Mesothelial cell of epicardium (in vitro differentiated cells): Measurements from ENCODE around the gene KDM2A. TPM values are rescaled to one million over a fixed set of nuclear protein-coding genes. Genes with fewer than 3 reads are reported as not detected.
A peak's percentile ranks its signal among the peaks of the same experiment; 100 is the strongest.

ENCODE experiments used
- DNase-seq, 2 experiments: peaks; one replicate each; pipeline ENCODE4 v3.0.0; 2021; ENCODE audit warnings: low spot score in 2 of 2; ENCODE audit not compliant: unreplicated experiment in 2 of 2
- H3K27ac Mint-ChIP-seq: 2 replicates; pipeline ENCODE4 v1.8.0; 2021; ENCODE audit warnings: mixed read lengths
- H3K27me3 Mint-ChIP-seq: 2 replicates; pipeline ENCODE4 v1.8.0; 2021; ENCODE audit warnings: low read depth, mixed read lengths
- H3K36me3 Mint-ChIP-seq: 2 replicates; pipeline ENCODE4 v1.8.0; 2021; ENCODE audit warnings: mixed read lengths
- H3K4me1 Mint-ChIP-seq: 2 replicates; pipeline ENCODE4 v1.8.0; 2021; ENCODE audit warnings: mixed read lengths
- H3K4me3 Mint-ChIP-seq: 2 replicates; pipeline ENCODE4 v1.8.0; 2021; ENCODE audit warnings: mild to moderate bottlenecking, moderate library complexity, mixed read lengths
- H3K9me3 Mint-ChIP-seq: 2 replicates; pipeline ENCODE4 v1.8.0; 2021; ENCODE audit warnings: mixed read lengths
- CTCF ChIP-seq: fragments of 200-600 bp; sonication (generic); IDR thresholded peaks from one replicate; pipeline ENCODE4 v1.5.0; 2021; ENCODE audit warnings: antibody characterized with exemption; ENCODE audit not compliant: unreplicated experiment
- total RNA-seq: library from RNA; stranded (reverse); gene quantifications from 3 replicates; pipeline ENCODE4 v1.2.1, GENCODE V29; 2021

KDM2A gene
- total RNA-seq, 1 donor from 2014 or later = 142 TPM

DNA sequence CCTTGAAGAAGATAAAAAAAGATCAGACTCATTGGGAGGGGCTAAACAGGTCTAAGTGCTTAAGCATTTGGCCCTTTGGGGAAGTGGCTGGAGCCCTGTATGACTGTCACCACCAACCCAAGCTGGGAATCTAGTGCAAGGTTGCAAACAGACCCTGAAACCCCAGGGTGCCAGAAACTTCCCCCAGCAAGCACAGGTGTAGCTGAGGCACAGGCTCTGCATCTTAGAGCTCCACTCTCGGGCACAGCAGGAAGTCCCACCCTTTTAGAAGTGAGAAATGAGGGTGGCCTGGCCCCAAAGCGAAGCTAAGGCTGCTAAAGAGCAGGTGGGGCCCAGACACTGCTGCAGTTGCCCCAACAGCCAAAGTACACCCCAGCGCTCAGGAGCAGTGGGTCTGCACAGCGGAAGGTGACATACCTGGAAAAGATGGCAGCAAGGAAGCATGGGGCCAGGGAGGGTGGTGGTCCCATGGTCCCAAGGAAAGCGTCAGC is 5.8 kb upstream of the KDM2A start:
- Mint-ChIP-seq H3K27me3 (no peaks in the 10 kb centered on the region), H3K4me3 (no peak overlapping the region), H3K4me1 (peaks cover 16% of the 10 kb centered on the region), H3K27ac (no peak overlapping the region), H3K9me3 (no peaks in the 10 kb centered on the region), H3K36me3 (no peaks in the 10 kb centered on the region)
- no peak for TF ChIP-seq CTCF
- no peak for DNase-seq

GRCh38 chr11:67114275-67114896 is 4.7 kb upstream of the KDM2A start:
- H3K9me3 Mint-ChIP-seq = no peaks in the 10 kb centered on the region
- no peak overlapping the region for H3K4me3 Mint-ChIP-seq
- no peak overlapping the region for H3K27ac Mint-ChIP-seq
- H3K27me3 Mint-ChIP-seq = no peaks in the 10 kb centered on the region
- H3K4me1 Mint-ChIP-seq = peaks cover 16% of the 10 kb centered on the region
- no peaks in the 10 kb centered on the region for H3K36me3 Mint-ChIP-seq
- no peak for TF ChIP-seq CTCF
- no peak for DNase-seq

- no peak for DNase-seq
- Mint-ChIP-seq H3K36me3 (no peaks in the 10 kb centered on the region), H3K4me3 (peak overlapping the region; percentile 16), H3K4me1 (peaks cover 27% of the 10 kb centered on the region), H3K27ac (peak overlapping the region; percentile 96), H3K9me3 (no peaks in the 10 kb centered on the region), H3K27me3 (no peaks in the 10 kb centered on the region)
- TF ChIP-seq CTCF = no peak
Measured at GRCh38 chr11:67116758-67117105, 2.3 kb upstream of the KDM2A start.

GRCh38 chr11:67117176-67117575 is 1.9 kb upstream of the KDM2A start:
- H3K27me3 Mint-ChIP-seq = no peaks in the 10 kb centered on the region
- peak overlapping the region; percentile 96 for H3K27ac Mint-ChIP-seq
- H3K4me3 Mint-ChIP-seq = peak overlapping the region; percentile 66
- H3K4me1 Mint-ChIP-seq = peaks cover 31% of the 10 kb centered on the region
- DNase-seq = no peak
- H3K9me3 Mint-ChIP-seq = no peaks in the 10 kb centered on the region
- no peak for TF ChIP-seq CTCF
- no peaks in the 10 kb centered on the region for H3K36me3 Mint-ChIP-seq

DNA sequence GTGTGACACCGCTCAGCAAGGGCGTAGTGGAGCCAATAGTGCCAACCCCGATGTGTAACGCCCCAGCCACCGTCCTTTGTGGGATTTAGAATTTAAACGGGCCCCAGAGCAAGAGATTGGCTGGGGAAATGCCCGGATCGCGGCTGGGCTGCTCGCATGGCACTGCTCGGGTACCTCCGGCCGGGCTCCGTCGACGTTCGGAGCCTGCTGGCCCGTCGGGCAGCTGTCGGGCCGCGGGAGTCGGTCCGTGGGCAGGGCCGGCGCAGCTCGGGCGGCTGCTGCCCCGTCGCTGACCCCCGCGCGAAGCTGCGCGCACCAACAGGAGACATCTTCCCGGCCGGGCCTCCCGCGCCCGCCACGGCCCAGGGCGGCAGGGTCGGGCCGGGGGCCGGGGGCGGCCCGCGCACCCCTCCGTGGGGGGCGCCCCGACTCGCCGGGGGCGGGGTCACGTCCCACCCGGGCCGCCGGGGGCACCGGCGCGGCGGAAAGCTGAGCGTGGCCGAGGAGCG is 1.3 kb upstream of the KDM2A start:
- DNase-seq = peak; percentile 34 to 53
- H3K4me3 Mint-ChIP-seq = peak overlapping the region; percentile 66

More for the DNA sequence above, 1.3 kb upstream of the KDM2A start:
- Mint-ChIP-seq H3K9me3 (no peaks in the 10 kb centered on the region), H3K27me3 (no peaks in the 10 kb centered on the region), H3K4me1 (peaks cover 32% of the 10 kb centered on the region), H3K27ac (peak overlapping the region; percentile 96), H3K36me3 (no peaks in the 10 kb centered on the region)
- no peak for TF ChIP-seq CTCF
